Measurements from ENCODE around the gene MYO5A. TPM values are rescaled to one million over a fixed set of nuclear protein-coding genes. Genes with fewer than 3 reads are reported as not detected.

The MYO5A gene
- total RNA-seq, 2 experiments from 2014 or later, result 28.5 to 36.3 TPM

DNA sequence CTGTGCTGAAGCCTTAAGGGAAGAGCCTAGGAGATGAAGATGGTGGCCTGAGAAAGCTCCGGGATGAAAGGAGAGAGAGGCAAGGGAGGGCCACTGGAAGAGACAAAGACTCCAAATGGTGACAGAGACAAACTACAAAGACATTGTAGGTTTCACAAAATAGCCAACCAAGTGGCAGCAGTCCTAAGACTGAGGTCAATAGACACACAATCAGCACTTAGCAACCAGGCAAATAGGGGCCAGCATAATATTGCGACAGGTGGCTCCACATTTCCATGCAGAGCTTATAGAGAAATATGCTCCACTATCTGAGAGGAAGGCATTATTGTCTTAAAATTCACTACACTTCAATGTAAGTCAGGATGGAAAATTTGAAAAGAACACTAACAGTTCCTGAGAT lies 211.0 kb downstream of the MYO5A start:
- Mint-ChIP-seq H3K9me3 (no peaks in the 10 kb centered on the region), H3K27me3 (no peaks in the 10 kb centered on the region), H3K36me3 (peaks cover 33% of the 10 kb centered on the region), H3K4me3 (no peak overlapping the region), H3K4me1 (no peaks in the 10 kb centered on the region), H3K27ac (no peak overlapping the region)
- ATAC-seq (ENCODE audit: low read depth) (no peak), DNase-seq (no peak)
- POLR2A ChIA-PET, result no interaction called here

GRCh38 chr15:52317022-52317421 lies 211.7 kb downstream of the MYO5A start:
- H3K36me3 Mint-ChIP-seq, result peaks cover 33% of the 10 kb centered on the region
- H3K4me1 Mint-ChIP-seq, result no peaks in the 10 kb centered on the region
- H3K27ac Mint-ChIP-seq, result no peak overlapping the region
- no peak overlapping the region for H3K4me3 Mint-ChIP-seq
- H3K9me3 Mint-ChIP-seq, result no peaks in the 10 kb centered on the region
- POLR2A ChIA-PET, result no interaction called here
- DNase-seq, result no peak
- ATAC-seq (ENCODE audit: low read depth), result no peak
- no peaks in the 10 kb centered on the region for H3K27me3 Mint-ChIP-seq

- Mint-ChIP-seq H3K27ac (no peak overlapping the region), H3K27me3 (no peaks in the 10 kb centered on the region), H3K4me3 (no peak overlapping the region), H3K36me3 (peaks cover 12% of the 10 kb centered on the region), H3K9me3 (peaks cover 2% of the 10 kb centered on the region), H3K4me1 (peaks cover 2% of the 10 kb centered on the region)
- ATAC-seq (ENCODE audit: low read depth) (no peak), DNase-seq (no peak)
- POLR2A ChIA-PET, result no interaction called here
These were observed 219.5 kb downstream of the MYO5A start for GRCh38 chr15:52309154-52309548.

DNA sequence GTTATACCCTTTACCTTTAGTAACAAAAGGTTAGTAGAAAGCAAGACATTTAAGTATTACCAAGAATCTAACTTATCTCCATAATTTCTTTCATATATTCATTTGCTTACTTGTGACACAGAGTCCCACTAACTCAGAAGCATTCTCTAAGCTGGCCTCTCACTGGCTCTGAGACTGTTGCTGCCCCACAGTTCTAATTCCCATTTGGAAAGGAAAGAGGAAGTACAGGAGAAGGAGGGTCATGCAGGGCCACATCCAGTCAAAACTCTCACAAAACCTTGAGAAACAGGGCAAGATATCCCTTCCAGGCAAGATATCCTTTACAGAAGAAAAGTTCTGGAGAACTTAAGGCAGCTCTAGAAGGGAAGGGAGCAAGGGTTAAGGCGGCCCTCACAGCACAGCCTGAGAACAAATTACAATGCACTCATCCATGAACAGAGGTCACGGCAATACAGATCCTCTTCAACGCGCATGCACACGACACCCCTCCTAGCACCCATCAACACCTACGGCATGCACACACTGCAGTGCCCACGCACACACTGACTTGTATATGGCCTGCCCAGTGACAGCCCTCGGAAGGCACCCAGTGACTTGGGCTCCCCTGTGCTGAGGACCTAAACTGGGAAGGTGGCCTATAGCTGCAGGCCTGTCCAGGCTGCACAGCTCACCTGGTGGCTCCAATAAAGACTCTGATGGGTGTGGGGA lies 220.1 kb downstream of the MYO5A start:
- Mint-ChIP-seq H3K27me3 (no peaks in the 10 kb centered on the region), H3K4me1 (peaks cover 2% of the 10 kb centered on the region), H3K9me3 (peaks cover 2% of the 10 kb centered on the region), H3K27ac (no peak overlapping the region), H3K4me3 (no peak overlapping the region), H3K36me3 (peaks cover 16% of the 10 kb centered on the region)
- no peak for ATAC-seq (ENCODE audit: low read depth)
- POLR2A ChIA-PET, result no interaction called here
- no peak for DNase-seq

DNA sequence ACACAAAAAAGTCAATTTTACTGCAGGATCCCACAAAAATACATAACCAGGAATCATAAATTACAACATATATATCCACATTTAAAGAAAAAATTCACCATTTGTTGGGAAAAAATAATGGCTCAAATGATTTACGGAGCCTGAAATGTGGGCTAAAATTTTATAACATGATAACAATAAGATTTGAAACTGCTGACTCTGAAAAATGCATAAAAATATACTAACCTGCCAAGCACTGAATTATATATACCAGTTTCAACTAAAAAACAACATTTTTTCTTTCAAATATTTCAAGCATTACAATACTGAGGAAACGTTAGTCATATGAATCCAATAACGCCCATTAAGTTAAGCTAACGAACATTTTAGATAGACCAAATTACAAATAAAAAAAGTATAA lies 220.8 kb downstream of the MYO5A start:
- H3K36me3 Mint-ChIP-seq, result peaks cover 13% of the 10 kb centered on the region
- no peak overlapping the region for H3K4me3 Mint-ChIP-seq
- DNase-seq (no peak), ATAC-seq (ENCODE audit: low read depth) (no peak)
- no peaks in the 10 kb centered on the region for H3K27me3 Mint-ChIP-seq
- H3K4me1 Mint-ChIP-seq, result peaks cover 8% of the 10 kb centered on the region
- POLR2A ChIA-PET, result no interaction called here
- peaks cover 2% of the 10 kb centered on the region for H3K9me3 Mint-ChIP-seq
- no peak overlapping the region for H3K27ac Mint-ChIP-seq

DNA sequence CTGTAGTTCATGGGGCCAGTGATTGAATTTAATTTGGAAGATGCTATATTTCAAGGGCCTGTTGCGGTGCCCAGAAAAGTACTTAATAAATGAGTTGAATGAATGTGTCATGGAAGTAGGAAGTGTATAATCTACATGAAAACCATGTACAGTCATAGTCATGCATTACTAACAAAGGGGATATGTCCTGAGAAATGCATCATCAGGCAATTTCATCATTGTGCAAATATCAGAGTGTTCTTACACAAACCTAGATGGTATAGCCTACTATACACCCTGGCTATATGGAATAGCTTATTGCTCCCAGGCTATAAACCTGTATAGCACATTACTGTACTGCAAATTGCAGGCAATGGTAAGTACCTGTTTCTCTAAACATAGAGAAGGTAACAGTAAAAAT lies 222.4 kb downstream of the MYO5A start:
- POLR2A ChIA-PET, result no interaction called here

GRCh38 chr15:52303093-52303772 lies 225.4 kb downstream of the MYO5A start:
- POLR2A ChIA-PET, result interaction anchor here (1.0 kb wide), 1 partner anchor 12 kb away, joined by 5 read pairs; no protein-coding TSS in a partner anchor
- ATAC-seq (ENCODE audit: low read depth) (peak; percentile 58), DNase-seq (no peak)
- peaks cover 13% of the 10 kb centered on the region for H3K36me3 Mint-ChIP-seq
- peaks cover 9% of the 10 kb centered on the region for H3K27me3 Mint-ChIP-seq
- no peak overlapping the region for H3K27ac Mint-ChIP-seq
- peaks cover 8% of the 10 kb centered on the region for H3K4me1 Mint-ChIP-seq
- H3K9me3 Mint-ChIP-seq, result peaks cover 2% of the 10 kb centered on the region
- H3K4me3 Mint-ChIP-seq, result peak overlapping the region; percentile 19

More for the DNA sequence above, 222.4 kb downstream of the MYO5A start:
- Mint-ChIP-seq H3K4me3 (no peak overlapping the region), H3K36me3 (peaks cover 13% of the 10 kb centered on the region), H3K27ac (no peak overlapping the region), H3K27me3 (peaks cover 2% of the 10 kb centered on the region), H3K4me1 (peaks cover 8% of the 10 kb centered on the region), H3K9me3 (peaks cover 2% of the 10 kb centered on the region)
- ATAC-seq (ENCODE audit: low read depth) (no peak), DNase-seq (no peak)

DNA sequence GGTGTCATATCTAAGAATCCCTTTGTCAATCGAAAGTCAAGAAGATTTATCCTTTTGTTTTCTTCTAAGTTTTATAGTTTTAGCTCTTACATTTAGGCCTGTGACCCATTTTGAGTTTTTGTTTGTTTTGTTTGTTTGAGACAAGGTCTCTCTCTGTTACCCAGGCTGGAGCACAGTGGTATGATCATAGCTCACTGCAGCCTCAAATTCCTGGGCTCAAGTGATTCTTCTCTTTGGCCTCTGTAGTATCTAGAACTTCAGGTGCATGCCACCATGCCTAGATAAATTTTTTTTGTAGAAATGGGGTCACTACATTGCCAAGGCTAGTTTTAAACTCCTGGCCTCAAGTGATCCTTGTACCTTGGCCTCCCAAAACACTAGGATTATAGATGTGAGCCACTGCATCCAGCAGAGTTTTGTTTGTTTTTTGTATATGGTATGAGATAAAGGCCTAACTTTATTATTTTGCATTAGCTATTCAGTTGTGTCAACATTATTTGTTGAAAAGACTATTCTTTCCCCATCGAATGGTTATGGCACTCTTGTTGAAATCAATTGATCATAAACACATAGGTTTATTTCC lies 227.3 kb downstream of the MYO5A start:
- ATAC-seq (ENCODE audit: low read depth), result no peak

GRCh38 chr15:52295421-52296001 lies 233.2 kb downstream of the MYO5A start, which contains the start of gene MYO5C:
Gene MYO5C, minus strand, starts transcription at chr15:52295804. Its CDS starts 168 bp downstream, at chr15:52295636.
- H3K4me3 Mint-ChIP-seq, result peak within 1 kb of the TSS; percentile 53
- POLR2A ChIA-PET, result interaction anchor here (0.5 to 1.2 kb wide), 2 partner anchors 23 to 34 kb away, joined by 4 to 7 read pairs; no protein-coding TSS in a partner anchor
- H3K9me3 Mint-ChIP-seq, result no peaks in the 10 kb centered on the region
- H3K36me3 Mint-ChIP-seq, result no peaks in the 10 kb centered on the region
- peak; percentile 42 for DNase-seq
- peaks cover 17% of the 10 kb centered on the region for H3K4me1 Mint-ChIP-seq
- H3K27me3 Mint-ChIP-seq, result peaks cover 56% of the 10 kb centered on the region
- ATAC-seq (ENCODE audit: low read depth), result peak; percentile 40
- no peak within 1 kb of the TSS for H3K27ac Mint-ChIP-seq

More for the DNA sequence above, 227.3 kb downstream of the MYO5A start:
- Mint-ChIP-seq H3K27ac (no peak overlapping the region), H3K27me3 (peaks cover 23% of the 10 kb centered on the region), H3K4me1 (peaks cover 8% of the 10 kb centered on the region), H3K36me3 (peaks cover 13% of the 10 kb centered on the region), H3K4me3 (no peak overlapping the region), H3K9me3 (peaks cover 2% of the 10 kb centered on the region)
- POLR2A ChIA-PET, result no interaction called here
- no peak for DNase-seq

- Mint-ChIP-seq H3K27ac (no peak overlapping the region), H3K36me3 (no peaks in the 10 kb centered on the region), H3K4me3 (peak overlapping the region; percentile 52), H3K4me1 (peaks cover 19% of the 10 kb centered on the region), H3K9me3 (no peaks in the 10 kb centered on the region), H3K27me3 (peaks cover 56% of the 10 kb centered on the region)
- no peak for DNase-seq
- POLR2A ChIA-PET, result interaction anchor here (1.3 kb wide), 1 partner anchor 33 kb away, joined by 3 read pairs; no protein-coding TSS in a partner anchor
- ATAC-seq (ENCODE audit: low read depth), result peak; percentile 38
These were observed 233.7 kb downstream of the MYO5A start for GRCh38 chr15:52294881-52295420.

DNA sequence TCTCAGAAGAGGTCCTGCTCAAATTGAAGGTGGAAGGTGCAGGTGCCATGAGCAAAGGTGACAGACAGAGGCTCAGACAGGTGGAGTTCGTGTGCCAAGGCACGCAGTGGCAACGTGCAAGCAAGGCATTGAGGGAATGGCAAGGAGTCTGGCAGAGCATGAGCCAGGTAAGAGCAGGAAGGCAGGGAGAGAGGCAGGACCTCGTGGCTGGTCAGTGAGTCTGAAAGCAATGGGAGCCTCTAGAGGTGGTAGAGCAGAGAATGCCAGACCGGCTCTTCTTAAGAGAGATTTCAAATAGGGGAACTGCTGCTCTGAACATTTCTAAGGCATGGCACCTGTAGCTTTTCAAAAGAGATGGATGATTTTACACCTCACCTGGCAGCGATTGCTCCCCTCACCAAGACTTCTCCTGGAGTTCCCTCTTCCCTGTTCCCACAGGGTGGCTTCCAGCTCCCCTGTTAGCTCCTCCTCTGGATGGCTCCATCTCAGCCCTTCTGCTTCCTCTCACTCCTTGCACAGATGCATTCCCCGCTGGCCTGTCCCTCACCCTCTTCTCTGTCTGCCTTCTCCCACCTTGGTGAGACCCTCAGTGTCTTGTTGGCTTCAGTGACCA lies 235.8 kb downstream of the MYO5A start:
- H3K36me3 Mint-ChIP-seq, result no peaks in the 10 kb centered on the region
- ATAC-seq (ENCODE audit: low read depth), result no peak
- H3K27me3 Mint-ChIP-seq, result peaks cover 48% of the 10 kb centered on the region
- H3K9me3 Mint-ChIP-seq, result no peaks in the 10 kb centered on the region
- peaks cover 23% of the 10 kb centered on the region for H3K4me1 Mint-ChIP-seq
- no peak overlapping the region for H3K27ac Mint-ChIP-seq
- DNase-seq, result no peak
- POLR2A ChIA-PET, result no interaction called here
- no peak overlapping the region for H3K4me3 Mint-ChIP-seq

DNA sequence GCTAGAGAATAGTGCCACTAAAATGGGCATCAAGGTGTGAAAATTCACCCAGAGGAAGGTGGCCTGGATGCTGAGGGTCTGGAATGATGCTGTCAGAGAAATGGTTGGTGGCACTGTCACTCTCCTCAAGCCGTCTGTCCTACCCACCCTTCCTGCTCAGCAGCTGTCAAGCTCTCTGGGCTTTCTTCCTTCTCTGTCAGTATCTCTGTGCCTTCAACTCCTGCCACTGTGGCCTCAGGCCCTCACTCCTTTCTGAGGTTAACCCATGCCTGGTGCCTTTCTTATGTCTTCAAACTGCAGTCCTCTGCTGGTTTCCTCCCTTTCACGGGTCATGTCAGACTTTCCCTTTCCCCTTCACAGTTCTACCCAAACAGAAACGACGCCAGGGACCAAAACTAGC lies 237.5 kb downstream of the MYO5A start:
- peaks cover 36% of the 10 kb centered on the region for H3K27me3 Mint-ChIP-seq
- H3K36me3 Mint-ChIP-seq, result no peaks in the 10 kb centered on the region
- H3K4me3 Mint-ChIP-seq, result no peak overlapping the region
- peaks cover 23% of the 10 kb centered on the region for H3K4me1 Mint-ChIP-seq
- DNase-seq (no peak), ATAC-seq (ENCODE audit: low read depth) (peak; percentile 32)
- POLR2A ChIA-PET, result interaction anchor here (0.7 to 1.1 kb wide), 2 partner anchors 13 to 29 kb away, joined by 3 to 5 read pairs; no protein-coding TSS in a partner anchor
- H3K27ac Mint-ChIP-seq, result peak overlapping the region; percentile 10
- no peaks in the 10 kb centered on the region for H3K9me3 Mint-ChIP-seq

DNA sequence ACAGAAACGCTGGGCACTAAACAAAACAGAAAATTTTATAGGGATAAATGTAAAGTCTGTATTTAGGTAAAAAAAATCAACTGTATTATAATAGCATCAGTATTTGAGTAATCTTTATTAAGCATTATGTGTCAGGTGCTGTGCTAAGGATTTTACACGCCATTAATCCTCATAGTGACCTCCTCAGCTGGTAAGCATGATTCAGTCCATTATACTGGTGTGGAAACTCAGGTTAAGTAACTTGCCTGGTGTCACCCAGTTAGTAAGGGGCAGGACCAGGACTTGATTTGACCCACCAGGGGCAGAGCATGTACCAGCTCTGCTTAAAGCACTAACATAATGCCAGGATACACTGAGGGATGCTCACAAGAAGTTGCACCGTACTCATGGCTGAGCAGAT lies 237.9 kb downstream of the MYO5A start:
- H3K9me3 Mint-ChIP-seq, result no peaks in the 10 kb centered on the region
- no peak for ATAC-seq (ENCODE audit: low read depth)
- H3K27ac Mint-ChIP-seq, result no peak overlapping the region
- POLR2A ChIA-PET, result interaction anchor here (0.7 to 1.1 kb wide), 2 partner anchors 13 to 28 kb away, joined by 3 to 5 read pairs; no protein-coding TSS in a partner anchor
- peaks cover 23% of the 10 kb centered on the region for H3K4me1 Mint-ChIP-seq
- H3K4me3 Mint-ChIP-seq, result no peak overlapping the region
- DNase-seq, result no peak
- peaks cover 31% of the 10 kb centered on the region for H3K27me3 Mint-ChIP-seq
- no peaks in the 10 kb centered on the region for H3K36me3 Mint-ChIP-seq
